Mucosa of stomach (tissue), 1 donor: ENCODE measurements around the gene MRFAP1.
"Not testable (repeated sequence)": the region's sequence is repeated elsewhere in the genome, so short reads cannot be mapped to it uniquely, and the experiment has no call there.

Experiments used
- H3K27me3 ChIP-seq: one replicate; pipeline ENCODE4 v1.7.0; 2013; ENCODE audit warnings: mild to moderate bottlenecking, low read length; ENCODE audit not compliant: control insufficient read depth, insufficient read depth
- H3K36me3 ChIP-seq: one replicate; pipeline ENCODE4 v1.7.0; 2013; ENCODE audit warnings: low read length; ENCODE audit not compliant: control insufficient read depth, insufficient read depth
- H3K4me1 ChIP-seq: one replicate; pipeline ENCODE4 v1.7.0; 2013; ENCODE audit warnings: mild to moderate bottlenecking, low read length; ENCODE audit not compliant: control insufficient read depth, insufficient read depth
- H3K4me3 ChIP-seq: one replicate; pipeline ENCODE4 v1.7.0; 2013; ENCODE audit warnings: low read length
- H3K9ac ChIP-seq: one replicate; pipeline ENCODE4 v1.7.0; 2013; ENCODE audit warnings: mild to moderate bottlenecking, low read length, moderate library complexity
- H3K9me3 ChIP-seq: one replicate; pipeline ENCODE4 v1.7.0; 2013; ENCODE audit warnings: mild to moderate bottlenecking, low read length, moderate library complexity; ENCODE audit not compliant: control insufficient read depth
- donor health status: Pancreatic carcinoma.

The MRFAP1 gene

DNA sequence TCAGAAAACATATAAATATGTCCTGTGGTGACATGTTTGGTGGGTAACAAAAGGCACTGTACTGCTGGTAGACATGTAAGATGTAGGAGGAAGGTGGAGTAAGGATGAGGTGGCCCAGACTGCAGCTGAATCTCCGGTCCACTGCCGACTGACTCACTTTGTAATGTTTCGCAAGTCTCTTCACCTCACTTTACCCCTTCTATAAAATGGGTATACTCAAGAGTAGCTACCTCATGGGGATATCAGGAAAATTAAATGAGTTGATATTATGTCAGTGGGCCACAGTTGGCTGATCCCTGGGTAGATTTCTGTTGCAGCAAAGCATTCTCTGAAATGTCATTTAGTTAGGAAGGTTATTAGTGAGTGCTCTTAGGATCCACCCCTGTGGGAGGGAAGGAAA, 22.1 kb downstream of the MRFAP1 start:
- H3K36me3 ChIP-seq = no peaks in the 10 kb centered on the region
- H3K9me3 ChIP-seq = no peaks in the 10 kb centered on the region
- H3K4me3 ChIP-seq = no peak overlapping the region
- H3K27me3 ChIP-seq = peaks cover 46% of the 10 kb centered on the region
- H3K9ac ChIP-seq = no peak overlapping the region
- peaks cover 6% of the 10 kb centered on the region for H3K4me1 ChIP-seq

DNA sequence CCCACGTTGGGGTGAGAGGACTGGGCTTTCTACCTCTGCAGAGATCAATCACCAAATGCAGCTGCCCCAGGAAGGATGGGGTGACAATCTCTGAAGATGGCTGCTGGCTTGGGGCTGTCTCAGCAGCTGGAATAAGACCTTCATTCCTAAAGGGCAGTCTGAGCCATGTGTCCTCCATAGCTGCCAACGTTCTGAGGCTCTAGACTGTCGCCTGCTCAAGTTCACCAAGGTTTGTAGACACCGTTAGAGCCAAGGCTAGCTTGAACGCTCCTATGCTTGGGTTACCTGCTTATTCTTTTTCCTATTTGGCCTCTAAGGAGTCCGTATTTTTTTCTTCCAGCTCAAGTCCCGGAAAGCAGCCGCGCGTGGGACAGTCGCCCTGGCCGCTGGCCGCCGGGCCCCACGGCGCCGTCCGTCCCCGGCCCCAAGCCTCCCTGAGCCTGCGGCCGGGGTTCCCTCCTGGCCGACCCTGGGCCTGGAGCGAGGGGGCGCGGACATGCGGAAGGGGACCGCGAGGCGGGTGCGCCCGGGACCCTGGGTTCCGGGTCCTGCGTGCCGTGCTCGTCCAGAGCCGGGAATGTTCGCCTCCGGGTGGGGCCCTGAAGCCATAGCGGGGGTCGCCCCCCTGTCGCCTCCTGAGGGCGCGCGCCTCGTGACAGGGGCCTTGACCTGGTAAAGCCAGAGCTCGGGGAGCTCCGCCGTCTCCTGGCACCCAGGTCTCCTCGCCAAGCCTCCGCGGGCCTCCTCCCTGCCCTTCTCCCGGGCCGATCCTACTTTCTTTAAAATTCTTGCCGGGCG, 23.3 kb downstream of the MRFAP1 start:
- Histone ChIP-seq H3K9me3 (no peaks in the 10 kb centered on the region), H3K36me3 (no peaks in the 10 kb centered on the region), H3K4me1 (peaks cover 13% of the 10 kb centered on the region), H3K4me3 (no peak overlapping the region), H3K9ac (no peak overlapping the region), H3K27me3 (peaks cover 41% of the 10 kb centered on the region)

GRCh38 chr4:6665320-6665654, 24.8 kb downstream of the MRFAP1 start:
- H3K4me1 ChIP-seq = peaks cover 10% of the 10 kb centered on the region
- no peaks in the 10 kb centered on the region for H3K9me3 ChIP-seq
- no peaks in the 10 kb centered on the region for H3K36me3 ChIP-seq
- peaks cover 30% of the 10 kb centered on the region for H3K27me3 ChIP-seq
- H3K9ac ChIP-seq = no peak overlapping the region
- H3K4me3 ChIP-seq = no peak overlapping the region

DNA sequence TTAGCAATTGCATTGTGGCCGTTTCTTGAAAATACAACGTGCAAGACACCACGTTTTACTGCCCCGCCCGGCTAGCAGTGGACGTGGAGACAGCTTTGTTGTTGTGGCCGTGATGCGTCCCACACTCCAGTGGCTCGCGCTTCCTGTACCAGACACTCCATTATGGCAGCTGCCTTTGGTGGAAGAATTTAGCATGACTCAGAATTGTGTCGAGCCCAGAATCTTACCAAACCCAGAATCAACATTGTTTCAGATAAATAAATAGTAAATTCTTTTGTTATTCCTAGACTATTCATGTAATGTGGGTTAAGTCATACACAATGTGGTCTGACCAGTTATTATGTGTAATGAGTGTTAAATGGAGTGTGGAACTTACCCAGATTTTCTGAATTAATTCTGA, 27.9 kb downstream of the MRFAP1 start:
- Histone ChIP-seq H3K27me3 (peaks cover 16% of the 10 kb centered on the region), H3K36me3 (no peaks in the 10 kb centered on the region), H3K4me3 (no peak overlapping the region), H3K9ac (no peak overlapping the region), H3K4me1 (peaks cover 11% of the 10 kb centered on the region), H3K9me3 (no peaks in the 10 kb centered on the region)

DNA sequence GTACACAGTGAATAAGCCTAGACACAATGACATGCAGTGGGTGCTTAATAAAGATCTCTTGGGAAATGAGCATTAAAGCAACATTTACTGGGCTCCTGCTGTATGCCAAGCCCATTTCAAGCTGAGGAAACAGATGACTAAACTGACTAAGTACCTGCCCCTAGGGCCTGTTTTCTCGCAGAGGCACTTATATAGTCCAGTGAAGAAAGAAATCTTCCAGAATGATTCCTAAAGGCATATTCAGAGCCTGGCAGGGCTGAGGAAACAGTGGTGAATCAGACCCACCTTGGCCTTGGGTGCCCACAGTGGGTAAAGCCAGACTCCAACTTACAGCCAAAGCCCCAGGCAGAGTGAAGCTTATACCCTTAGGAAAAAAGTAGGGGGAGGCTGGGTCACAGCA, 31.2 kb downstream of the MRFAP1 start:
- Histone ChIP-seq H3K36me3 (no peaks in the 10 kb centered on the region), H3K9me3 (no peaks in the 10 kb centered on the region), H3K27me3 (no peaks in the 10 kb centered on the region), H3K4me3 (no peak overlapping the region), H3K9ac (no peak overlapping the region), H3K4me1 (peaks cover 33% of the 10 kb centered on the region)

DNA sequence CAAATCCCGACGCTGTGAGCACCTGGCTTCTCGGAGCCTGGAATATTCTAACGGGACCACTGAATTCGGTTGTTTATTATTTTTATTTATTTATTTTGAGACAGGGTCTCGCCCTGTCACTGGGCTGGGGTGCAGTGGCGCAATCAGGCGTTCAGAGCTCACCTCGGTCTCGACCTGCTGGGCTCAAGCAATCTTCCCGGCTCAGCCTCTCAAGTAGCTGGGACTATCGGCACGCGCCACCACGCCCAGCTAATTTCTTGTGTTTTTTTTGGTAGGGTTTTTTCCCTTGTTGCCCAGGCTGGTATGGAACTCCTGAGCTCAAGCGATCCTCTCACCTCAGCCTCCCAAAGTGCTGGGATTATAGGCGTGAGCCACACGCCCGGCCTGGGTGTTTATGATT, 31.6 kb downstream of the MRFAP1 start:
- Histone ChIP-seq H3K9me3 (no peaks in the 10 kb centered on the region), H3K4me1 (peaks cover 36% of the 10 kb centered on the region), H3K27me3 (no peaks in the 10 kb centered on the region), H3K9ac (no peak overlapping the region), H3K36me3 (no peaks in the 10 kb centered on the region), H3K4me3 (no peak overlapping the region)

- not testable (repeated sequence) for H3K27me3 ChIP-seq, H3K9me3 ChIP-seq, H3K36me3 ChIP-seq, H3K9ac ChIP-seq, H3K4me3 ChIP-seq
- H3K4me1 ChIP-seq = peaks cover 36% of the 10 kb centered on the region
These were observed 32.2 kb downstream of the MRFAP1 start for GRCh38 chr4:6672541-6673190.

DNA sequence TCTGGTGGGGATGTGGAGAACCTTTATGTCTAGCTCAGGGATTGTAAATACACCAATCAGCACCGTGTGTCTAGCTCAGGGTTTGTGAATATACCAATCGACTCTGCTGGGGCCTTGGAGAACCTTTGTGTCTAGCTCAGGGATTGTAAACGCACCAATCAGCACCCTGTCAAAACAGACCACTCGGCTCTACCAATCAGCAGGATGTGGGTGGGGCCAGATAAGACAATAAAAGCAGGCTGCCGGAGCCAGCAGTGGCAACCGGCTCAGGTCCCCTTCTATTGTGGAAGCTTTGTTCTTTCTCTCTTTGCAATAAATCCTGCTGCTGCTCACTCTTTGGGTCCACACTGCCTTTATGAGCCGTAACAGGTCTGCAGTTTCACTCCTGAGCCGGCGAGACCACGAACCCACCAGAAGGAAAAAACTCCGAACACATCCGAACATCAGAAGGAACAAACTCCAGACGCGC, 32.7 kb downstream of the MRFAP1 start:
- not testable (repeated sequence) for H3K9me3 ChIP-seq, H3K27me3 ChIP-seq, H3K36me3 ChIP-seq
- Histone ChIP-seq H3K4me3 (peak overlapping the region; percentile 57), H3K4me1 (peaks cover 33% of the 10 kb centered on the region), H3K9ac (peak overlapping the region; percentile 57)

- no peaks in the 10 kb centered on the region for H3K36me3 ChIP-seq
- H3K4me3 ChIP-seq = peak overlapping the region; percentile 57
- peaks cover 28% of the 10 kb centered on the region for H3K4me1 ChIP-seq
- H3K9me3 ChIP-seq = no peaks in the 10 kb centered on the region
- no peaks in the 10 kb centered on the region for H3K27me3 ChIP-seq
- peak overlapping the region; percentile 57 for H3K9ac ChIP-seq
These were observed 33.4 kb downstream of the MRFAP1 start for GRCh38 chr4:6673660-6674499.

GRCh38 chr4:6674500-6675149, 34.1 kb downstream of the MRFAP1 start:
- peaks cover 26% of the 10 kb centered on the region for H3K4me1 ChIP-seq
- H3K9me3 ChIP-seq = no peaks in the 10 kb centered on the region
- peak overlapping the region; percentile 57 for H3K9ac ChIP-seq

GRCh38 chr4:6676722-6677558, 36.5 kb downstream of the MRFAP1 start:
- Histone ChIP-seq H3K9ac (peak overlapping the region; percentile 14), H3K36me3 (no peaks in the 10 kb centered on the region), H3K4me3 (no peak overlapping the region), H3K27me3 (no peaks in the 10 kb centered on the region), H3K4me1 (peaks cover 26% of the 10 kb centered on the region), H3K9me3 (no peaks in the 10 kb centered on the region)

More at GRCh38 chr4:6674500-6675149, 34.1 kb downstream of the MRFAP1 start:
- no peaks in the 10 kb centered on the region for H3K27me3 ChIP-seq
- H3K36me3 ChIP-seq = no peaks in the 10 kb centered on the region
- H3K4me3 ChIP-seq = peak overlapping the region; percentile 57
